ENCODE data around the gene HMCN1. TPM values are rescaled to one million over a fixed set of nuclear protein-coding genes. Genes with fewer than 3 reads are reported as not detected.

HMCN1 gene
- total and polyA plus RNA-seq, 2 donors = 0.50 to 0.85 TPM

- H3K27me3 ChIP-seq (ENCODE audit: control insufficient read depth in 2 of 2, insufficient read depth in 1 of 2, low read length in 1 of 2) = no peaks in the 10 kb centered on the region
- no peaks in the 10 kb centered on the region for H3K4me1 ChIP-seq (ENCODE audit: control insufficient read depth in 2 of 2, insufficient read depth in 2 of 2, low read length in 2 of 2)
- DNase-seq (ENCODE audit: low read depth in 6 of 9, low spot score in 9 of 9) = no peak
- 88% methylated on average over 2 of the region's 2 CpGs for WGBS
- no peak overlapping the region for H3K27ac ChIP-seq (ENCODE audit: low read depth in 1 of 2, low read length in 1 of 2)
- H3K9me3 ChIP-seq (ENCODE audit: control insufficient read depth in 2 of 2, insufficient read depth in 1 of 2, low read length in 1 of 2) = no peaks in the 10 kb centered on the region
- H3K36me3 ChIP-seq (ENCODE audit: control insufficient read depth in 2 of 2, insufficient read depth in 2 of 2, low read length in 1 of 2) = no peaks in the 10 kb centered on the region
- H3K4me3 ChIP-seq (ENCODE audit: low read length in 2 of 2) = no peak overlapping the region
These were observed 89.3 kb downstream of the HMCN1 start for GRCh38 chr1:185823467-185823866.

- no peak overlapping the region for H3K4me3 ChIP-seq (ENCODE audit: low read length in 2 of 2)
- no peak overlapping the region for H3K27ac ChIP-seq (ENCODE audit: low read depth in 1 of 2, low read length in 1 of 2)
- H3K4me1 ChIP-seq (ENCODE audit: control insufficient read depth in 2 of 2, insufficient read depth in 2 of 2, low read length in 2 of 2) = no peaks in the 10 kb centered on the region
- no peaks in the 10 kb centered on the region for H3K27me3 ChIP-seq (ENCODE audit: control insufficient read depth in 2 of 2, insufficient read depth in 1 of 2, low read length in 1 of 2)
- H3K9me3 ChIP-seq (ENCODE audit: control insufficient read depth in 2 of 2, insufficient read depth in 1 of 2, low read length in 1 of 2) = no peaks in the 10 kb centered on the region
- H3K36me3 ChIP-seq (ENCODE audit: control insufficient read depth in 2 of 2, insufficient read depth in 2 of 2, low read length in 1 of 2) = no peaks in the 10 kb centered on the region
- DNase-seq (ENCODE audit: low read depth in 6 of 9, low spot score in 9 of 9) = no peak
- 88% methylated on average over 1 of the region's 1 CpG for WGBS
These were observed 89.9 kb downstream of the HMCN1 start for GRCh38 chr1:185824106-185824505.

- H3K4me3 ChIP-seq (ENCODE audit: low read length in 2 of 2) = no peak overlapping the region
- DNase-seq (ENCODE audit: low read depth in 6 of 9, low spot score in 9 of 9) = no peak
- H3K27ac ChIP-seq (ENCODE audit: low read depth in 1 of 2, low read length in 1 of 2) = no peak overlapping the region
- H3K4me1 ChIP-seq (ENCODE audit: control insufficient read depth in 2 of 2, insufficient read depth in 2 of 2, low read length in 2 of 2) = no peaks in the 10 kb centered on the region
- H3K27me3 ChIP-seq (ENCODE audit: control insufficient read depth in 2 of 2, insufficient read depth in 1 of 2, low read length in 1 of 2) = no peaks in the 10 kb centered on the region
- 95% methylated on average over 1 of the region's 1 CpG for WGBS
- H3K9me3 ChIP-seq (ENCODE audit: control insufficient read depth in 2 of 2, insufficient read depth in 1 of 2, low read length in 1 of 2) = no peaks in the 10 kb centered on the region
- no peaks in the 10 kb centered on the region for H3K36me3 ChIP-seq (ENCODE audit: control insufficient read depth in 2 of 2, insufficient read depth in 2 of 2, low read length in 1 of 2)
These were observed 91.4 kb downstream of the HMCN1 start for GRCh38 chr1:185825556-185825955.

- H3K27ac ChIP-seq (ENCODE audit: low read depth in 1 of 2, low read length in 1 of 2) = no peak overlapping the region
- H3K36me3 ChIP-seq (ENCODE audit: control insufficient read depth in 2 of 2, insufficient read depth in 2 of 2, low read length in 1 of 2) = no peaks in the 10 kb centered on the region
- H3K4me1 ChIP-seq (ENCODE audit: control insufficient read depth in 2 of 2, insufficient read depth in 2 of 2, low read length in 2 of 2) = no peaks in the 10 kb centered on the region
- 79% methylated on average over 2 of the region's 2 CpGs for WGBS
- DNase-seq (ENCODE audit: low read depth in 6 of 9, low spot score in 9 of 9) = no peak
- H3K4me3 ChIP-seq (ENCODE audit: low read length in 2 of 2) = no peak overlapping the region
- no peaks in the 10 kb centered on the region for H3K27me3 ChIP-seq (ENCODE audit: control insufficient read depth in 2 of 2, insufficient read depth in 1 of 2, low read length in 1 of 2)
- H3K9me3 ChIP-seq (ENCODE audit: control insufficient read depth in 2 of 2, insufficient read depth in 1 of 2, low read length in 1 of 2) = no peaks in the 10 kb centered on the region
These were observed 100.2 kb downstream of the HMCN1 start for GRCh38 chr1:185834371-185834905.

- Histone ChIP-seq H3K4me3 (ENCODE audit: low read length in 2 of 2) (no peak overlapping the region), H3K27me3 (ENCODE audit: control insufficient read depth in 2 of 2, insufficient read depth in 1 of 2, low read length in 1 of 2) (no peaks in the 10 kb centered on the region), H3K4me1 (ENCODE audit: control insufficient read depth in 2 of 2, insufficient read depth in 2 of 2, low read length in 2 of 2) (no peaks in the 10 kb centered on the region), H3K9me3 (ENCODE audit: control insufficient read depth in 2 of 2, insufficient read depth in 1 of 2, low read length in 1 of 2) (no peaks in the 10 kb centered on the region), H3K36me3 (ENCODE audit: control insufficient read depth in 2 of 2, insufficient read depth in 2 of 2, low read length in 1 of 2) (no peaks in the 10 kb centered on the region), H3K27ac (ENCODE audit: low read depth in 1 of 2, low read length in 1 of 2) (no peak overlapping the region)
- DNase-seq (ENCODE audit: low read depth in 6 of 9, low spot score in 9 of 9) = no peak
- WGBS = 98% methylated on average over 1 of the region's 1 CpG
These were observed 101.0 kb downstream of the HMCN1 start for GRCh38 chr1:185835191-185835590.

- Histone ChIP-seq H3K9me3 (ENCODE audit: control insufficient read depth in 2 of 2, insufficient read depth in 1 of 2, low read length in 1 of 2) (no peaks in the 10 kb centered on the region), H3K4me3 (ENCODE audit: low read length in 2 of 2) (no peak overlapping the region), H3K27ac (ENCODE audit: low read depth in 1 of 2, low read length in 1 of 2) (no peak overlapping the region), H3K36me3 (ENCODE audit: control insufficient read depth in 2 of 2, insufficient read depth in 2 of 2, low read length in 1 of 2) (no peaks in the 10 kb centered on the region), H3K27me3 (ENCODE audit: control insufficient read depth in 2 of 2, insufficient read depth in 1 of 2, low read length in 1 of 2) (no peaks in the 10 kb centered on the region), H3K4me1 (ENCODE audit: control insufficient read depth in 2 of 2, insufficient read depth in 2 of 2, low read length in 2 of 2) (no peaks in the 10 kb centered on the region)
- no peak for DNase-seq (ENCODE audit: low read depth in 6 of 9, low spot score in 9 of 9)
- WGBS = 88% methylated on average over 1 of the region's 1 CpG
These were observed 103.5 kb downstream of the HMCN1 start for GRCh38 chr1:185837711-185838110.

GRCh38 chr1:185838111-185838510 is 103.9 kb downstream of the HMCN1 start:
- no peaks in the 10 kb centered on the region for H3K9me3 ChIP-seq (ENCODE audit: control insufficient read depth in 2 of 2, insufficient read depth in 1 of 2, low read length in 1 of 2)
- H3K27ac ChIP-seq (ENCODE audit: low read depth in 1 of 2, low read length in 1 of 2) = no peak overlapping the region
- no peak for DNase-seq (ENCODE audit: low read depth in 6 of 9, low spot score in 9 of 9)
- no peaks in the 10 kb centered on the region for H3K36me3 ChIP-seq (ENCODE audit: control insufficient read depth in 2 of 2, insufficient read depth in 2 of 2, low read length in 1 of 2)
- WGBS = 99% methylated on average over 2 of the region's 2 CpGs
- no peaks in the 10 kb centered on the region for H3K27me3 ChIP-seq (ENCODE audit: control insufficient read depth in 2 of 2, insufficient read depth in 1 of 2, low read length in 1 of 2)
- no peaks in the 10 kb centered on the region for H3K4me1 ChIP-seq (ENCODE audit: control insufficient read depth in 2 of 2, insufficient read depth in 2 of 2, low read length in 2 of 2)
- H3K4me3 ChIP-seq (ENCODE audit: low read length in 2 of 2) = no peak overlapping the region

- no peaks in the 10 kb centered on the region for H3K36me3 ChIP-seq (ENCODE audit: control insufficient read depth in 2 of 2, insufficient read depth in 2 of 2, low read length in 1 of 2)
- no peak for DNase-seq (ENCODE audit: low read depth in 6 of 9, low spot score in 9 of 9)
- no peak overlapping the region for H3K27ac ChIP-seq (ENCODE audit: low read depth in 1 of 2, low read length in 1 of 2)
- H3K27me3 ChIP-seq (ENCODE audit: control insufficient read depth in 2 of 2, insufficient read depth in 1 of 2, low read length in 1 of 2) = no peaks in the 10 kb centered on the region
- H3K4me3 ChIP-seq (ENCODE audit: low read length in 2 of 2) = no peak overlapping the region
- no peaks in the 10 kb centered on the region for H3K4me1 ChIP-seq (ENCODE audit: control insufficient read depth in 2 of 2, insufficient read depth in 2 of 2, low read length in 2 of 2)
- H3K9me3 ChIP-seq (ENCODE audit: control insufficient read depth in 2 of 2, insufficient read depth in 1 of 2, low read length in 1 of 2) = no peaks in the 10 kb centered on the region
These were observed 106.7 kb downstream of the HMCN1 start for GRCh38 chr1:185840880-185841279.

- H3K9me3 ChIP-seq (ENCODE audit: control insufficient read depth in 2 of 2, insufficient read depth in 1 of 2, low read length in 1 of 2) = no peaks in the 10 kb centered on the region
- no peaks in the 10 kb centered on the region for H3K36me3 ChIP-seq (ENCODE audit: control insufficient read depth in 2 of 2, insufficient read depth in 2 of 2, low read length in 1 of 2)
- H3K4me3 ChIP-seq (ENCODE audit: low read length in 2 of 2) = no peak overlapping the region
- no peaks in the 10 kb centered on the region for H3K4me1 ChIP-seq (ENCODE audit: control insufficient read depth in 2 of 2, insufficient read depth in 2 of 2, low read length in 2 of 2)
- no peaks in the 10 kb centered on the region for H3K27me3 ChIP-seq (ENCODE audit: control insufficient read depth in 2 of 2, insufficient read depth in 1 of 2, low read length in 1 of 2)
- no peak for DNase-seq (ENCODE audit: low read depth in 6 of 9, low spot score in 9 of 9)
- 96% methylated on average over 3 of the region's 3 CpGs for WGBS
- H3K27ac ChIP-seq (ENCODE audit: low read depth in 1 of 2, low read length in 1 of 2) = no peak overlapping the region
These were observed 109.2 kb downstream of the HMCN1 start for GRCh38 chr1:185843297-185843869.
